Astrocyte of the spinal cord (primary cell): ENCODE data around the gene FOXC1.

Experiments used
- DNase-seq: peaks from one replicate; pipeline ENCODE4 v3.0.0; 2011; ENCODE audit warnings: low read depth, low spot score
- H3K4me3 ChIP-seq: 2 replicates; pipeline ENCODE4 v1.5.1; 2011; ENCODE audit warnings: low read depth, mild to moderate bottlenecking, low read length, moderate library complexity
- CTCF ChIP-seq: IDR thresholded peaks from 2 replicates; pipeline ENCODE4 v1.5.1; 2012; ENCODE audit warnings: low read depth, mild to moderate bottlenecking, low read length, inconsistent platforms
- in situ Hi-C: cut with HindIII; loops from 2 replicates; pipeline ENCODE4 v1.10.0; 2017; ENCODE audit warnings: low sequenced_read_pairs

Gene FOXC1

GRCh38 chr6:1584146-1584545, 25.6 kb upstream of the FOXC1 start:
- H3K4me3 ChIP-seq = no peak overlapping the region
- in situ Hi-C loops = no loop called here
- no peak for DNase-seq
- TF ChIP-seq CTCF = no peak

GRCh38 chr6:1584996-1585668, 24.6 kb upstream of the FOXC1 start:
- DNase-seq = no peak
- no peak overlapping the region for H3K4me3 ChIP-seq
- in situ Hi-C loops = no loop called here
- TF ChIP-seq CTCF = no peak

- no peak for TF ChIP-seq CTCF
- in situ Hi-C loops = no loop called here
- no peak overlapping the region for H3K4me3 ChIP-seq
- no peak for DNase-seq
These were observed 24.1 kb upstream of the FOXC1 start for GRCh38 chr6:1585669-1586049.

- TF ChIP-seq CTCF = no peak
- H3K4me3 ChIP-seq = no peak overlapping the region
- no peak for DNase-seq
These were observed 23.5 kb upstream of the FOXC1 start for GRCh38 chr6:1586256-1586655.

GRCh38 chr6:1586861-1587450, 22.8 kb upstream of the FOXC1 start:
- no peak for DNase-seq
- TF ChIP-seq CTCF = no peak
- in situ Hi-C loops = no loop called here
- H3K4me3 ChIP-seq = no peak overlapping the region

More at GRCh38 chr6:1586256-1586655, 23.5 kb upstream of the FOXC1 start:
- in situ Hi-C loops = no loop called here

- no peak for DNase-seq
- in situ Hi-C loops = no loop called here
- H3K4me3 ChIP-seq = no peak overlapping the region
- no peak for TF ChIP-seq CTCF
These were observed 22.2 kb upstream of the FOXC1 start for GRCh38 chr6:1587546-1587945.

DNA sequence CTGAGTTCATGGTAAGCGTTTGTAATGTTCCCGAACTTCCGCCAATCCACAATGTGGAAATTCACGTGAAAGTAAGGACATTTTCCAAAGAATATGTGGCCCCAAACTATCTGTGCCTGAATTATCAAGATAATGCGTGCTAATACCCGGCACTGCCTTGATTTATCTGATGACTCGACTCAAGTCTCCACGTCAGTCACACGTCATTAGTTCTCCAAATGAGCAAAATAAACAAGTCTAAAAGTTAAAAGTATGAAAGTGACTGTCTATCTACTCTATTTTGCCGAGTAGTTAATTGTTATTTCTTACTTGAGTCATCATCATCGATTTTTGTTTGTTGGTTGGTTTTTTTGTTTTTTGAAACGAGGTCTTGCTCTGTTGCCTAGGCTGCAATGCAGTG, 21.7 kb upstream of the FOXC1 start:
- TF ChIP-seq CTCF = no peak
- DNase-seq = no peak
- in situ Hi-C loops = no loop called here
- H3K4me3 ChIP-seq = no peak overlapping the region
